ENCODE measurements around the gene MICAL3. TPM values are rescaled to one million over a fixed set of nuclear protein-coding genes. Genes with fewer than 3 reads are reported as not detected.

Gene MICAL3
- total RNA-seq, 6 experiments from 2014 or later: 31.5 to 61.8 (median 48.2) TPM

- peaks cover 0 to 14% (median 0%) of the 10 kb centered on the region in 4 donors for H3K4me1 ChIP-seq
- 78% methylated on average over 6 of the region's 27 CpGs for WGBS (ENCODE audit: insufficient coverage, low coverage, low lambda C conversion rate, missing lambda C conversion rate)
- ATAC-seq (no peak), DNase-seq (no peak)
- intact Hi-C loops (cut with DNase I): loop anchor here in 1 of 2 donors (5.0 kb wide), 1 partner anchor 37 kb away; no protein-coding TSS in a partner anchor
- no peak overlapping the region for H3K4me3 ChIP-seq
- H3K27ac ChIP-seq: no peak overlapping the region
- H3K36me3 ChIP-seq: no peaks in the 10 kb centered on the region
- H3K27me3 ChIP-seq: no peaks in the 10 kb centered on the region
- TF ChIP-seq CTCF (IDR thresholded peaks at IDR 0.05): no peak
- TF ChIP-seq POLR2A (IDR thresholded peaks at IDR 0.05): no peak
- no peaks in the 10 kb centered on the region for H3K9me3 ChIP-seq
Measured at GRCh38 chr22:17779286-17780115, 244.9 kb downstream of the MICAL3 start.

- intact Hi-C loops (cut with DNase I): no loop called here
- ATAC-seq: no peak
- Histone ChIP-seq H3K36me3 (no peaks in the 10 kb centered on the region), H3K9me3 (no peaks in the 10 kb centered on the region), H3K4me1 (peaks cover 0 to 16% (median 0%) of the 10 kb centered on the region in 4 donors), H3K27ac (no peak overlapping the region), H3K27me3 (no peaks in the 10 kb centered on the region), H3K4me3 (no peak overlapping the region)
- DNase-seq: no peak
- TF ChIP-seq CTCF (IDR thresholded peaks at IDR 0.05): no peak
- TF ChIP-seq POLR2A (IDR thresholded peaks at IDR 0.05): no peak
- WGBS (ENCODE audit: insufficient coverage, low coverage, low lambda C conversion rate, missing lambda C conversion rate): 100% methylated on average over 1 of the region's 23 CpGs
Measured at GRCh38 chr22:17778412-17778976, 245.9 kb downstream of the MICAL3 start.

- WGBS (ENCODE audit: insufficient coverage, low coverage, low lambda C conversion rate, missing lambda C conversion rate): 19% methylated on average over 2 of the region's 6 CpGs
- H3K9me3 ChIP-seq: no peaks in the 10 kb centered on the region
- H3K27me3 ChIP-seq: no peaks in the 10 kb centered on the region
- TF ChIP-seq POLR2A (IDR thresholded peaks at IDR 0.05): no peak
- TF ChIP-seq CTCF (IDR thresholded peaks at IDR 0.05): no peak
- peak overlapping the region; percentile 78 to 83 (median 83) for H3K27ac ChIP-seq
- H3K36me3 ChIP-seq: no peaks in the 10 kb centered on the region
- peak in 3 of 4 donors; percentile 3 to 8 (median 4) for ATAC-seq
- no peak for DNase-seq
- H3K4me1 ChIP-seq: peaks cover 0 to 24% (median 0%) of the 10 kb centered on the region in 4 donors
- intact Hi-C loops (cut with DNase I): no loop called here
- H3K4me3 ChIP-seq: peak overlapping the region; percentile 21 to 44 (median 39)
Measured at GRCh38 chr22:17777717-17778044, 246.7 kb downstream of the MICAL3 start.

- ATAC-seq (peak; percentile 44 to 61 (median 57)), DNase-seq (peak; percentile 64 to 72 (median 69))
- Histone ChIP-seq H3K9me3 (no peaks in the 10 kb centered on the region), H3K4me1 (peaks cover 0 to 24% (median under 1%) of the 10 kb centered on the region in 4 donors), H3K27me3 (no peaks in the 10 kb centered on the region), H3K27ac (peak overlapping the region; percentile 78 to 83 (median 83)), H3K36me3 (no peaks in the 10 kb centered on the region), H3K4me3 (peak overlapping the region; percentile 21 to 44 (median 39))
- TF ChIP-seq CTCF (IDR thresholded peaks at IDR 0.05) (no peak), POLR2A (IDR thresholded peaks at IDR 0.05) (no peak)
- intact Hi-C loops (cut with DNase I): no loop called here
- WGBS (ENCODE audit: insufficient coverage, low coverage, low lambda C conversion rate, missing lambda C conversion rate): 20% methylated on average over 22 of the region's 27 CpGs
Measured at GRCh38 chr22:17777005-17777716, 247.2 kb downstream of the MICAL3 start.
